Heart left ventricle (tissue), 16 donors: ENCODE data around the gene MAML2. TPM values are rescaled to one million over a fixed set of nuclear protein-coding genes. Genes with fewer than 3 reads are reported as not detected.
A peak's percentile ranks its signal among the peaks of the same experiment; 100 is the strongest.

Source experiments
- ATAC-seq, 4 donors: fragments of 200-7000 bp; cut with Tn5 transposase; one replicate each; pipeline ENCODE4 v1.9.1; 2020 to 2022; ENCODE audit warnings: moderate library complexity in 4 of 4, mild to moderate bottlenecking in 3 of 4, moderate number of reproducible peaks in 1 of 4
- DNase-seq, 5 donors: peaks; one replicate each; pipeline ENCODE4 v3.0.0-alpha.2; 2020
- H3K27ac ChIP-seq, 12 donors: fragments of 200-600 bp; sonication (generic) in 4 of 12; one replicate each; pipeline versions ENCODE4 v1.5.0 to v1.8.0; 2016 to 2022; ENCODE audit warnings: mild to moderate bottlenecking in 2 of 12
- H3K27me3 ChIP-seq, 9 donors: fragments of 200-600 bp; sonication (generic) in 2 of 9; one replicate each; pipeline versions ENCODE4 v1.5.1 to v1.8.0; 2016 to 2022; ENCODE audit warnings: mild to moderate bottlenecking in 3 of 9
- H3K36me3 ChIP-seq, 9 donors: fragments of 200-600 bp; sonication (generic) in 2 of 9; one replicate each; pipeline versions ENCODE4 v1.5.0 to v1.8.0; 2018 to 2022; ENCODE audit warnings: mild to moderate bottlenecking in 2 of 9
- H3K4me1 ChIP-seq, 12 donors: fragments of 200-600 bp; sonication (generic) in 4 of 12; one replicate each; pipeline versions ENCODE4 v1.5.0 to v1.8.0; 2016 to 2022; ENCODE audit warnings: mild to moderate bottlenecking in 3 of 12
- H3K4me3 ChIP-seq, 12 donors: fragments of 200-600 bp; sonication (generic) in 4 of 12; one replicate each; pipeline versions ENCODE4 v1.5.0 to v1.8.0; 2017 to 2022; ENCODE audit warnings: mild to moderate bottlenecking in 9 of 12, moderate library complexity in 4 of 12
- H3K9me3 ChIP-seq, 12 donors: fragments of 200-600 bp; sonication (generic) in 4 of 12; one replicate each; pipeline versions ENCODE4 v1.5.0 to v1.8.0; 2016 to 2022; ENCODE audit warnings: mild to moderate bottlenecking in 1 of 12
- POLR2A ChIP-seq, 2 donors: fragments of 450-650 bp; IDR thresholded peaks; one replicate each; pipeline ENCODE4 v1.6.1; 2017; ENCODE audit warnings: antibody characterized with exemption in 2 of 2, mild to moderate bottlenecking in 2 of 2, moderate library complexity in 2 of 2
- WGBS, 4 donors: extraction: QIAGEN DNeasy Blood & Tissue Kit in 2 of 4; methylation state at CpG; one replicate each; pipeline versions ENCODE4 v1.1.5 to v1.1.7; 2013 to 2018; 5-methylcytosine and 5-hydroxymethylcytosine counted together
- intact Hi-C, 10 donors: fragments of 100-400 bp; cut with DNase I; formaldehyde crosslinking; loops; one replicate each; pipeline versions ENCODE4 v1.11.1 to v1.14.2; 2022
- long read RNA-seq, 3 donors: library from polyadenylated mRNA; unstranded; transcript quantifications; one replicate each; pipeline ENCODE4 v2.0.0, GENCODE V29; 2020 to 2021
- polyA plus RNA-seq, 2 donors: library from polyadenylated mRNA; stranded (reverse); fragments of 200-250 nt; gene quantifications; one replicate each; pipeline ENCODE4 v1.2.3, GENCODE V29; 2013
- total RNA-seq, 9 donors: library from RNA; depleted of rRNA in 2 of 9; stranded (reverse); fragments of >200 nt in 2 of 9; fragmentation: NEBNext Ultra II Directional in 3 of 9; extraction: Animal tissue kit (Norgen Biotek cat#: 25700) in 3 of 9; gene quantifications; one replicate each; pipeline versions ENCODE4 v1.1.0 to v1.2.4, GENCODE V29; 2016 to 2023
- TF ChIP-seq, protein P1 (sequence below), 12 donors: fragments of 200-600 bp; sonication (generic) in 4 of 12; IDR thresholded peaks; one replicate each; pipeline versions ENCODE4 v1.5.0 to v1.8.0; 2018 to 2022; ENCODE audit warnings: antibody characterized with exemption in 12 of 12, mild to moderate bottlenecking in 5 of 12
- donor health status: ischemic (EF 13 %, LVEDD 7.1; RV severe dilation, severe dysfunction).
- donor health status: healthy with polysubstance abuse.
- donor health status: DM: no; HTN: yes; CAD: no.
- donor health status: DM: no; HTN: no; CAD: no.
- donor health status: ischemic (EF 25% LVEDD 6.9; RV normal size, moderate dysfunction).
- donor health status: ischemic (EF 25% LVEDD 5.7; RV mildly dilated, moderate dysfunction).
- donor health status: healthy.
- donor health status: DM: yes; HTN: yes; CAD: no.
- donor health status: ischemic (EF 35%, LVEDD 5.7; RV mildly dilated, moderate dysfunction).
- donor health status: nonischemic (EF 11% LVEDD 7.7; RV severe dilation, severe dysfunction).
- donor health status: DM: yes; HTN: yes; CAD: no.
- donor health status: PGD.
- donor health status: ischemic (EF 29% LVEDD 5.4; RV normal size, mild dysfunction).
- donor health status: nonischemic (EF 23%, LVEDD 6.1; RV moderate dilation, normal function).

The MAML2 gene
- total RNA-seq: 10 to 100 TPM in 3 of 9 donors, 1 to 10 TPM in 6; 2.1 to 10.8 (median 6.1) TPM
- 1 to 10 TPM; 1.3 to 1.8 TPM for polyA plus RNA-seq
- long read RNA-seq, donor 1, partial matches to known transcripts: 0 of 1 reads
- long read RNA-seq, donor 1, other reads (novel, unspliced or antisense): 0 of 1 reads
- long read RNA-seq, donor 2, partial matches to known transcripts: 1 of 1 reads
- long read RNA-seq, donor 2, other reads (novel, unspliced or antisense): 0 of 1 reads
- long read RNA-seq, donor 3, partial matches to known transcripts: 0 of 1 reads
- long read RNA-seq, donor 3, other reads (novel, unspliced or antisense): 1 of 1 reads

DNA sequence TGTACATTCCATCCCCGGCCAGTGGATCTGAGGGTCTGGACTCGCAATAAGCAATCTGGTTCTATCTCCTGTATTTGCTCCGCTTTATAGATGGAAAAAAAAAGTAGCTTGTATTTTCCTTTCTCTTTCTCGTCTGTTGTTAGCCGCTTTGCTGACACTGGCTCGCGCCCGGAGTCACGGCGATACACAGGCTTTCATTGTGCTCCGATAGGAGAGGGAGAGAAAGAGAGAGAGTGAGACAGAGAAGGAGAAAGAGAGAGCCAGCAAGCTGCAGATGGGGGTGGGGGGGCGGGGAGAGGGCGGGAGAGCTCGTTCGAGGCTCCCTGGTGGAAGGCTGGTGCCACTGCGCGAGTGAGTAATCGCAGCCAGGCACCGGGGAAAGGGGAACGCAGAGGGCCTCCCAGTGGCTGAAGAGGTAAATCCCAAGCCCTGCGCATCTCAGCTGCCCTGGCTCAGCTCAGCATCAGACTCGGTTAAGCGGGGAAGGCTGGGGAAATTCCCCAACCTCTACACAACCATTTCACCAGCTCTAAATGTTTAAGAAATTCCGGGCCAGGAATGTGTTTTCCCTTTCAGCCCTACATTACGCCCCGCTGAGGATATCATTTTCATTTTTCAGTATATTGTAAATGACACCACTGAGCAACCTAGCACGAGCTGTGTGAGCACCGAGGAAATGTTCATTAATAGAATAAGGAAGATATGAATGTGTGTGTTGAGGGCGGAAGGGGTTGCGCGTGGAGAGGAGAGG is at the start of gene MAML2:
TSS of gene MAML2 (minus strand) at position 235 of the 751 bp plus-strand sequence. CDS start 1,300 bp downstream, outside the sequence.
- Histone ChIP-seq H3K36me3 (no peaks in the 10 kb centered on the region), H3K27ac (peak within 1 kb of the TSS in 11 of 12 donors; percentile 74 to 92 (median 79)), H3K27me3 (no peaks in the 10 kb centered on the region), H3K9me3 (peaks cover 0 to 4% (median 0%) of the 10 kb centered on the region in 12 donors), H3K4me1 (peaks cover 0 to 45% (median 28%) of the 10 kb centered on the region in 12 donors), H3K4me3 (peak within 1 kb of the TSS; percentile 54 to 80 (median 71))
- peak; percentile 92 to 95 (median 93) for DNase-seq
- peak; percentile 88 to 97 (median 94) for ATAC-seq
- 4 to 6% (median 6%) methylated on average over 31 of the region's 31 CpGs for WGBS, 4 donors
- TF ChIP-seq POLR2A (IDR thresholded peaks at IDR 0.05): no peak
- TF ChIP-seq, protein P1, sequence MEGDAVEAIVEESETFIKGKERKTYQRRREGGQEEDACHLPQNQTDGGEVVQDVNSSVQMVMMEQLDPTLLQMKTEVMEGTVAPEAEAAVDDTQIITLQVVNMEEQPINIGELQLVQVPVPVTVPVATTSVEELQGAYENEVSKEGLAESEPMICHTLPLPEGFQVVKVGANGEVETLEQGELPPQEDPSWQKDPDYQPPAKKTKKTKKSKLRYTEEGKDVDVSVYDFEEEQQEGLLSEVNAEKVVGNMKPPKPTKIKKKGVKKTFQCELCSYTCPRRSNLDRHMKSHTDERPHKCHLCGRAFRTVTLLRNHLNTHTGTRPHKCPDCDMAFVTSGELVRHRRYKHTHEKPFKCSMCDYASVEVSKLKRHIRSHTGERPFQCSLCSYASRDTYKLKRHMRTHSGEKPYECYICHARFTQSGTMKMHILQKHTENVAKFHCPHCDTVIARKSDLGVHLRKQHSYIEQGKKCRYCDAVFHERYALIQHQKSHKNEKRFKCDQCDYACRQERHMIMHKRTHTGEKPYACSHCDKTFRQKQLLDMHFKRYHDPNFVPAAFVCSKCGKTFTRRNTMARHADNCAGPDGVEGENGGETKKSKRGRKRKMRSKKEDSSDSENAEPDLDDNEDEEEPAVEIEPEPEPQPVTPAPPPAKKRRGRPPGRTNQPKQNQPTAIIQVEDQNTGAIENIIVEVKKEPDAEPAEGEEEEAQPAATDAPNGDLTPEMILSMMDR (IDR thresholded peaks at IDR 0.05): peak; percentile 85 to 99 (median 96)
- intact Hi-C loops: loop anchor here (1.0 to 10.0 kb wide), 23 partner anchors 36 to 508 kb away; partner anchors contain the start of gene MTMR2 (in 1 of the 10)

DNA sequence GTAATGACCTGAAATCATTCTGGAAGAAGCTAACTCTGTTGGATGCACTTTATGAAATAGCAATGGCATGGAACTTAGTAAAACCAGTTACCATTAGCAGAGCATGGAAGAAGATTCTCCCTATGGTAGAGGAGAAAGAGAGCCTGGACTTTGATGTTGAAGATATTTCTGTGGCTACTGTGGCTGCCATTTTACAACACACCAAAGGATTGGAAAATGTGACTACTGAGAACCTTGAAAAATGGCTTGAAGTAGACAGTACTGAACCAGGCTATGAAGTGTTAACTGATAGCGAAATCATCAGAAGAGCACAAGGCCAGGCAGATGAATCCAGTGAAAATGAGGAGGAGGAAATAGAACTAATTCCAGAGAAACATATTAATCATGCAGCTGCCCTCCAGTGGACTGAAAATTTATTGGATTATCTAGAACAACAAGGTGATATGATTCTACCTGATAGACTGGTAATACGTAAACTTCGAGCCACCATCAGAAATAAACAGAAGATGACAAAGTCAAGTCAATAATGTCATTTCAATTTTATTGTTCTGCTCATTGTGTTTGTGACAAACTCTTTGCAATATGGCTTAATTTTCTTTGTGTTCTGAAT is 48.8 kb upstream of the MAML2 start:
- Histone ChIP-seq H3K36me3 (peaks cover 0 to 3% (median 0%) of the 10 kb centered on the region in 9 donors), H3K27me3 (no peaks in the 10 kb centered on the region), H3K4me3 (no peak overlapping the region), H3K27ac (no peak overlapping the region), H3K9me3 (no peaks in the 10 kb centered on the region), H3K4me1 (peaks cover 0 to 32% (median 20%) of the 10 kb centered on the region in 12 donors)
- intact Hi-C loops: loop anchor here in 7 of 10 donors (5.0 to 10.0 kb wide), 2 partner anchors 555 to 557 kb away; no protein-coding TSS in a partner anchor
- DNase-seq (no peak), ATAC-seq (no peak)
- TF ChIP-seq POLR2A (IDR thresholded peaks at IDR 0.05): no peak
- TF ChIP-seq, protein P1 (IDR thresholded peaks at IDR 0.05): no peak
- 93 to 96% (median 95%) methylated on average over 3 of the region's 3 CpGs for WGBS, 4 donors

DNA sequence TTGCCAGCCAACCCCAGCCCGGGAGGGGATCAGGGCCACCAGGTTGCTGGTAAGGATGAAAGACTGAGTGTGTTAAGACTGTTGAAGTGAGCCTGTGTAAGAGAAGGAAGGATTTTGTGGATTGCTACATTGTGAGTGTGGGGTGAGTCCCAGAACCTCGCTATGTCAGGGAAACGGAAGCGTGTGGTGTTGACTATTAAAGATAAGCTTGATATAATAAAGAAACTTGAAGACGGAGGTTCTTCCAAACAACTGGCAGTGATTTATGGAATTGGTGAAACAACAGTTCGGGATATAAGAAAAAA is 47.4 kb upstream of the MAML2 start:
- Histone ChIP-seq H3K27me3 (no peaks in the 10 kb centered on the region), H3K27ac (peak overlapping the region; percentile 54 to 92 (median 87)), H3K4me3 (peak overlapping the region; percentile 71 to 94 (median 84)), H3K4me1 (peaks cover 0 to 32% (median 20%) of the 10 kb centered on the region in 12 donors), H3K36me3 (peaks cover 0 to 14% (median 0%) of the 10 kb centered on the region in 9 donors), H3K9me3 (no peaks in the 10 kb centered on the region)
- TF ChIP-seq POLR2A (IDR thresholded peaks at IDR 0.05): no peak
- TF ChIP-seq, protein P1 (IDR thresholded peaks at IDR 0.05): no peak
- ATAC-seq: peak; percentile 2 to 6 (median 4)
- peak in 1 of 5 donors; percentile 27 for DNase-seq
- WGBS, 4 donors: 10 to 11% (median 11%) methylated on average over 6 of the region's 6 CpGs
- intact Hi-C loops: loop anchor here in 7 of 10 donors (5.0 to 10.0 kb wide), 2 partner anchors 553 to 556 kb away; no protein-coding TSS in a partner anchor
